ENCODE results near the gene FAM163B.
"Not testable (repeated sequence)": the region's sequence is repeated elsewhere in the genome, so short reads cannot be mapped to it uniquely, and the experiment has no call there.

FAM163B gene

GRCh38 chr9:133635533-133636531 is 26.6 kb upstream of the FAM163B start, which contains the start of gene DBH:
Gene DBH, plus strand, starts transcription at chr9:133636363. Its CDS starts 9 bp downstream, at chr9:133636372.
- Histone ChIP-seq H3K4me3 (ENCODE audit: low read length) (no peak within 1 kb of the TSS), H3K9me3 (ENCODE audit: low read length) (no peaks in the 10 kb centered on the region), H3K36me3 (ENCODE audit: insufficient read depth, low read length) (no peaks in the 10 kb centered on the region), H2AFZ (ENCODE audit: low read depth, low read length) (no peak within 1 kb of the TSS), H3K4me1 (ENCODE audit: insufficient read depth, low read length) (peaks cover 38% of the 10 kb centered on the region), H3K27me3 (ENCODE audit: insufficient read depth, low read length) (no peaks in the 10 kb centered on the region)

GRCh38 chr9:133635098-133635497 is 25.9 kb upstream of the FAM163B start:
- Histone ChIP-seq H3K27me3 (ENCODE audit: insufficient read depth, low read length) (no peaks in the 10 kb centered on the region), H3K4me1 (ENCODE audit: insufficient read depth, low read length) (peaks cover 38% of the 10 kb centered on the region), H3K9me3 (ENCODE audit: low read length) (no peaks in the 10 kb centered on the region), H2AFZ (ENCODE audit: low read depth, low read length) (no peak overlapping the region), H3K4me3 (ENCODE audit: low read length) (no peak overlapping the region), H3K36me3 (ENCODE audit: insufficient read depth, low read length) (no peaks in the 10 kb centered on the region)

DNA sequence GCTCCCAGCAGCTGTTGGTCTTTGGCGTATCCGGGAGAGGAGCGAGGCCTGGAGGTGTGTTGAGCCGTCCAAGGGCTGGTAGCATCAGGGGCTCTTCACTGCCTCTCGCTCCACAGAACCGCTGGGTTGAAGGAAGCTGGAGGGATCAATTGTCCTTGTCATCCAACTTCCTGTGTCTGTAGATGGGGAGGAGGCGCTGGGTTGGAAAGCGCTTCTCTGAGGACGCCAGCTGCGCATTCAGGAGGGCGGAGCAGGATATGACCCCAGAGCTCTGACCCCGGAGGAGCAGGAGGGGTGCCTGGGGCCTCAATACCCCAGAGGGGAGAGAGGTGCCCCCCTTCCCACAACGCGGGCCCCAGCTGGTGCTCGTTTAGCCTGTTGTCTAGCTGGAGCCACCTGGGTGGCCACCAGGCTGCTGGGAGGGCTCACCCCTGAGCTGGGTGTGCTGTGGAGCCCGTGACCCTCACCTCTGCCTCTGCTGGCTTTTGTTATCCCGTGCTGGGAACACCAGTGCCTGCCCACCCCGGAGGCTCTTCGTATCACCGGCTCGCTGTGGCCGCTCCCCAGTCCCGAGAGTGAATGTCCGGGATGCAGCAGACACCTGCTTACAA is 25.0 kb upstream of the FAM163B start:
- Histone ChIP-seq H3K27me3 (ENCODE audit: insufficient read depth, low read length) (no peaks in the 10 kb centered on the region), H3K4me1 (ENCODE audit: insufficient read depth, low read length) (peaks cover 38% of the 10 kb centered on the region), H2AFZ (ENCODE audit: low read depth, low read length) (no peak overlapping the region), H3K9me3 (ENCODE audit: low read length) (no peaks in the 10 kb centered on the region), H3K4me3 (ENCODE audit: low read length) (no peak overlapping the region), H3K36me3 (ENCODE audit: insufficient read depth, low read length) (no peaks in the 10 kb centered on the region)

- H3K4me3 ChIP-seq (ENCODE audit: low read length) = no peak overlapping the region
- H3K4me1 ChIP-seq (ENCODE audit: insufficient read depth, low read length) = peaks cover 38% of the 10 kb centered on the region
- H3K27me3 ChIP-seq (ENCODE audit: insufficient read depth, low read length) = no peaks in the 10 kb centered on the region
- H2AFZ ChIP-seq (ENCODE audit: low read depth, low read length) = no peak overlapping the region
- no peaks in the 10 kb centered on the region for H3K36me3 ChIP-seq (ENCODE audit: insufficient read depth, low read length)
- H3K9me3 ChIP-seq (ENCODE audit: low read length) = no peaks in the 10 kb centered on the region
Measured at GRCh38 chr9:133633681-133634080, 24.5 kb upstream of the FAM163B start.

DNA sequence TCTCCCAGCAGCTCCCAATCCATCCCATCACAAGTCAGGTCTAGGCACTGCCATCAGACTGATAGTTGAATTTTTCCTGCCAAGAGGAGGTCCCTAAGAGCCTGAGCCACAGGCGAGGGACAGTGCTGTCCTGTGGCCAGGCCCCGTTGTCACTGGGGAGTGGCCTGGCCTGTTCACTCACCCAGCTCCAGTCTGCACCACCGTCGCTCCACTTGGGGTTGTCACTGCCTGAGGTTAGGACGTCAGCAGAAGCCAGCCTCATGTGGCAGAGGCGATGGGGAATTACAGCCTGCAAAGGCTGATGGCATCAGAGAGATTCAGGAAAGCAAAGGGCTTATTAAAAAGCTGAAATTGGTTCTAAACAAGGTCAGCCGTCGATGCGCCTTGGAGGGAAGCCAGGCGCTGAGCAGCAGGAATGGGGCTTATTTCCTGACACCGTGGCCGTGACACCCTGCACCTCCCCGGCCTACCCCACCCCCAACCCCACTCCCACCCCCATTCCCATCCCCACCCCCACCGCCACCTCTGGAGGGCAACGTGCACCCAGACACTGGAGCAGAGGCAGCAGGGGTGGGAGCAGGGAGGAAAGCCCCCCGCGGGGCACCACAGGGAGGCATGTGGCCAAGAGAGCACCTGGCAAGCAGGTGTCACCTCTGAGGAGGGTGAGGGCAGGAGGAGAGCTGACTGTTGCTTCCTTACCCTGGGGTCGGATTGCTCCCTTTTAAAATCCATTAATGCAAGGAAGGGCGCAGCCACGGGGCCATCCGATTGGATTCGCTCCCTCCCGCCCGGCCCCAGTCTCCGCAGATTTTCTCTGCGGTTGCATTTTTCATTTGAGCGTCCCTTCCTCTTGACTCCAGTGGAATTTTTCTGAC is 23.9 kb upstream of the FAM163B start:
- Histone ChIP-seq H3K36me3 (ENCODE audit: insufficient read depth, low read length) (no peaks in the 10 kb centered on the region), H3K4me3 (ENCODE audit: low read length) (no peak overlapping the region), H2AFZ (ENCODE audit: low read depth, low read length) (no peak overlapping the region), H3K27me3 (ENCODE audit: insufficient read depth, low read length) (no peaks in the 10 kb centered on the region), H3K9me3 (ENCODE audit: low read length) (no peaks in the 10 kb centered on the region), H3K4me1 (ENCODE audit: insufficient read depth, low read length) (peaks cover 36% of the 10 kb centered on the region)

DNA sequence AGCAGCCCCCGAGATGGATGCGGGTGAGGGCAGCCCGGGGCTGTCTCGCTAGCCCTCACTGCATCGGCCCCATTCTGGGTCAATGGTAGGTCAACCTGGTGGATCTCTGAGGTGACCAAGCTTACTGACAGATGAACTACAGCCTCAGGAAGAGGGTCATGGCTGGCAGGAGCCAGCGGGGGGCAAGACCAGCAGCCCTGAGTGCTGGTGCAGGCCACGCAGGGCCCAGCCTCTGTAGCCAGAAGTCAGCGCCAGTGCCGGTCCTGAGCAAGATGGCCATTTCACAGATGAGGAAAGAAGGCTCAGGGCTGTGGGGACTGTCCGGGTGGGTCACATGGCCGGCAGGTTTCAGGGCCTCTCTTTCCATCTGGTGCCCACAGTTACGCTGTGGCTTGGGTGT is 21.9 kb upstream of the FAM163B start:
- H3K36me3 ChIP-seq (ENCODE audit: insufficient read depth, low read length) = no peaks in the 10 kb centered on the region
- peaks cover 27% of the 10 kb centered on the region for H3K4me1 ChIP-seq (ENCODE audit: insufficient read depth, low read length)
- no peaks in the 10 kb centered on the region for H3K9me3 ChIP-seq (ENCODE audit: low read length)
- no peak overlapping the region for H2AFZ ChIP-seq (ENCODE audit: low read depth, low read length)
- H3K4me3 ChIP-seq (ENCODE audit: low read length) = no peak overlapping the region
- no peaks in the 10 kb centered on the region for H3K27me3 ChIP-seq (ENCODE audit: insufficient read depth, low read length)

- H3K4me1 ChIP-seq (ENCODE audit: insufficient read depth, low read length) = peaks cover 19% of the 10 kb centered on the region
- peaks cover 2% of the 10 kb centered on the region for H3K9me3 ChIP-seq (ENCODE audit: low read length)
- H2AFZ ChIP-seq (ENCODE audit: low read depth, low read length) = no peak overlapping the region
- H3K27me3 ChIP-seq (ENCODE audit: insufficient read depth, low read length) = no peaks in the 10 kb centered on the region
- no peaks in the 10 kb centered on the region for H3K36me3 ChIP-seq (ENCODE audit: insufficient read depth, low read length)
- H3K4me3 ChIP-seq (ENCODE audit: low read length) = no peak overlapping the region
Measured at GRCh38 chr9:133629221-133630110, 20.3 kb upstream of the FAM163B start.

DNA sequence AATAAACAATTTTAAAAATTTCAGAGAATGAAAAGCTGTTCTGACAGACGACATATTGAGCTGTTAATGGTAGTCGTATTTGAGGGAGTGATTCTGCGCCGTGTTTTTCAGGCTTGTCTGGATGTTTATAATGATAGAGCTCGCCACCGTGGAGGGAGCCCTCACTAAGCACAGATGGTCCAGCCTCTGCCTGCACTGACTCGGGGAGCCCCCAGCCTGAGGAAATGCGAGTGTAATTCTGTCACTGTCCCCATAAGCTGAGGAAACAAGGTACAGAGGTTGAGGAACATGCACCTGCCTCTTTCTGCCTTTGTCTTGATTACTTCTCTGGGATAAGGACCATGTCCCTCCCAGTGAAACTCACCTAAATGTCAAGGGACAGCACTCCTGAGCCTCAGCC is 19.6 kb upstream of the FAM163B start:
- peaks cover 12% of the 10 kb centered on the region for H3K4me1 ChIP-seq (ENCODE audit: insufficient read depth, low read length)
- H3K36me3 ChIP-seq (ENCODE audit: insufficient read depth, low read length) = no peaks in the 10 kb centered on the region
- no peaks in the 10 kb centered on the region for H3K27me3 ChIP-seq (ENCODE audit: insufficient read depth, low read length)
- peaks cover 2% of the 10 kb centered on the region for H3K9me3 ChIP-seq (ENCODE audit: low read length)
- H2AFZ ChIP-seq (ENCODE audit: low read depth, low read length) = no peak overlapping the region
- no peak overlapping the region for H3K4me3 ChIP-seq (ENCODE audit: low read length)

DNA sequence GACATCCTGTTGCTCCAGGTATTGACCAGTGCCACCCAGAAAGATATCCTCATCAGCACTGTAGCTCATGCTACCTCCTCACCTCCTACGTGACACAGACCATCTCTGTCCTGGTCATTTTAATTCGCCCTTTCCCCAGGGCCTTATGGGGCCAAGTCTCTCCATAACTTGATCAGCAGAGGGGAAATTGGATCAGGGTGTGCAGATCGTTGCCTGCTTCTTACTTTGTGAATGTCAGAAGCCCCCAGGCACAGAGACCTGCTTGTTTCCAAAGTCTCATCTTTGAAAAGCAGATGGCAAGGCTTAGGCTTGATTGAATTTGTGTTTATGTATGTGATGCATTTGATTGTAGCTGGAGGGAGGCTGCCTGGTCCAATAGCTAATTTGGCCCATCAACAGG is 18.2 kb upstream of the FAM163B start:
- Histone ChIP-seq H2AFZ (ENCODE audit: low read depth, low read length) (no peak overlapping the region), H3K4me1 (ENCODE audit: insufficient read depth, low read length) (no peaks in the 10 kb centered on the region), H3K36me3 (ENCODE audit: insufficient read depth, low read length) (no peaks in the 10 kb centered on the region), H3K4me3 (ENCODE audit: low read length) (no peak overlapping the region), H3K9me3 (ENCODE audit: low read length) (peaks cover 2% of the 10 kb centered on the region), H3K27me3 (ENCODE audit: insufficient read depth, low read length) (peaks cover 2% of the 10 kb centered on the region)

DNA sequence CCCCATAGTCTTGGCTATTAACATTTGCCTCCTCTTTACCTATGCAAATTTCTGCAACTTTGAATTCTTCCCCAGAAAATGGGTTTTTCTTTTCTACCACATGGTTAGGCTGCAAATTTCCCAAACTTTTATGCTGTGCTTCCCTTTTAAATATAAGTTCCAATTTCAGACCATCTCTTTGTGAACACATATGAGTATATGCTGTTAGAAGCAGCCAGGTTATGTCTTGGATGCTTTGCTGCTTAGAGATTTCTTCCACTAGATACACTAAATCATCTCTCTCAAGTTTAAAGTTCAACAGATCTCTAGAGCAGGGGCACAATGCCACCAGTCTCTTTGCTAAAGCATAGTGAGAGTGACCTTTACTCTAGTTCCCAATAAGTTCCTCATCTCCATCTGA is 16.8 kb upstream of the FAM163B start:
- not testable (repeated sequence) for H2AFZ ChIP-seq (ENCODE audit: low read depth, low read length); H3K4me3 ChIP-seq (ENCODE audit: low read length); H3K9me3 ChIP-seq (ENCODE audit: low read length); H3K4me1 ChIP-seq (ENCODE audit: insufficient read depth, low read length); H3K27me3 ChIP-seq (ENCODE audit: insufficient read depth, low read length); H3K36me3 ChIP-seq (ENCODE audit: insufficient read depth, low read length)

DNA sequence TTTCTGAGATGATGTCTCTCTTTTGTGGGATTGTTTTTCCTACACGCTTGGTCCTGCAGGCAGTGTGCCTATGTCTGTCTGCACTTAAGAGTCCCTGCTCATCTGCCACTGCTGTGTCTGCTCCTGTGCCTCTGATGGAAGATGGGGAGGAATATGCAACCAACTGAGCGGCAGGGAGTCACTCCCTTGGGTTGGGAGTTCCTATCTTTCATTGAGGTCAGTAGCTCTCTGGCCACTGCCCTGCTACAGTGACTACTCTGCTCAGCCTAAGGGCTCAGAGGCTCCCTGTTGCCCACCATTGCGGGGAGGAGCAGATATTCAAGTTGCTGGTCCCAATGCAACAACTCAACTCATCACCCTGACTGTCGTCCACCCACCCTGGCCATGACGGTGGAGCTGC is 13.4 kb upstream of the FAM163B start:
- Histone ChIP-seq H3K4me3 (ENCODE audit: low read length) (no peak overlapping the region), H3K9me3 (ENCODE audit: low read length) (peaks cover 2% of the 10 kb centered on the region), H3K36me3 (ENCODE audit: insufficient read depth, low read length) (no peaks in the 10 kb centered on the region), H3K4me1 (ENCODE audit: insufficient read depth, low read length) (no peaks in the 10 kb centered on the region), H3K27me3 (ENCODE audit: insufficient read depth, low read length) (peaks cover 16% of the 10 kb centered on the region), H2AFZ (ENCODE audit: low read depth, low read length) (no peak overlapping the region)

DNA sequence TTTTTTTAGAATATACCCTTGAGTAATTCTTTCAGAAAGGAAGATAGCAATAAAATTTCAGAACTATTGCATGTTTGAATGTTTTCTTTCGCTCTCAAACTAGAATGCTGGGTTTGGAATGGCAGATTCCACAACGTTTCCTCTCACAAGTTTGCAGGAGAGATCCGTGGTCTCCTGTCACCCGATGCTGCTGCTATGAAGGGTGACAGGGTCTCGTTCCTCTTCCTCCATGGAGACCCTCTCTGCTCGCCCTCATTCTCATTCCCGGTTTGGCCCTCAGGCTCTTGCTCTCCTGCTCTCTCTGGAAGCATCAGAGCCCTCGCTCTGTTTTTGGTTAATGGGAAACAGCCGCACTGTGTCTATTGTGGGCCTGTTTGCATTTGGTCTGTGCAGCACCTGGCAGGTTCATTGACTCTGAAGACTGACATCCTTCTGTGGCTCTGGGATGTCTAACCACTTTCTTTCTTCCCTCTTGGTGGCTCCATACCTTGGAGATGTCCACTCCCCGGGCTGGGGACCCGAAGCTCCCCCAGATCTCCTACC is 12.6 kb upstream of the FAM163B start:
- Histone ChIP-seq H3K36me3 (ENCODE audit: insufficient read depth, low read length) (no peaks in the 10 kb centered on the region), H3K4me1 (ENCODE audit: insufficient read depth, low read length) (no peaks in the 10 kb centered on the region), H3K27me3 (ENCODE audit: insufficient read depth, low read length) (peaks cover 20% of the 10 kb centered on the region), H3K4me3 (ENCODE audit: low read length) (no peak overlapping the region), H2AFZ (ENCODE audit: low read depth, low read length) (no peak overlapping the region), H3K9me3 (ENCODE audit: low read length) (peaks cover 2% of the 10 kb centered on the region)

Measured in neuron (in vitro differentiated cells).